Mucosa of descending colon (tissue), 3 donors: ENCODE measurements around the gene IGSF21. TPM values are rescaled to one million over a fixed set of nuclear protein-coding genes. Genes with fewer than 3 reads are reported as not detected.

Experiments used
- ATAC-seq: fragments of 200-7000 bp; cut with Tn5 transposase; one replicate; pipeline ENCODE4 v1.9.1; 2020; ENCODE audit warnings: mild to moderate bottlenecking, moderate library complexity
- DNase-seq, 3 donors: peaks; one replicate each; pipeline ENCODE4 v3.0.0-alpha.2; 2020
- H3K36me3 ChIP-seq: fragments of 200-600 bp; one replicate; pipeline ENCODE4 v1.8.0; 2021; ENCODE audit warnings: low read depth, mild to moderate bottlenecking
- H3K4me1 ChIP-seq: fragments of 200-600 bp; one replicate; pipeline ENCODE4 v1.8.0; 2021; ENCODE audit warnings: low read depth, mild to moderate bottlenecking
- H3K4me3 ChIP-seq: fragments of 200-600 bp; one replicate; pipeline ENCODE4 v1.8.0; 2021; ENCODE audit warnings: mild to moderate bottlenecking
- H3K9me3 ChIP-seq: fragments of 200-600 bp; one replicate; pipeline ENCODE4 v1.8.0; 2021; ENCODE audit warnings: mild to moderate bottlenecking
- CTCF ChIP-seq: fragments of 200-600 bp; IDR thresholded peaks from one replicate; pipeline ENCODE4 v1.8.0; 2022; ENCODE audit warnings: antibody characterized with exemption, mild to moderate bottlenecking
- intact Hi-C, 2 donors: fragments of 100-400 bp; cut with DNase I in 1 of 2; cut with micrococcal nuclease in 1 of 2; formaldehyde crosslinking; loops; one replicate each; pipeline versions ENCODE4 v1.11.0 to v1.11.1; 2022; cut with DNase I, micrococcal nuclease
- total RNA-seq, 3 donors: library from RNA; stranded (reverse); fragmentation: NEBNext Ultra II Directional in 2 of 3; extraction: Animal tissue kit (Norgen Biotek cat#: 25700) in 2 of 3; gene quantifications; one replicate each; pipeline versions ENCODE4 v1.2.1 to v1.2.4, GENCODE V29; 2021 to 2023
- donor health status: DM: no; HTN: no; CAD: no; lungs with moderate emphysema.
- donor health status: DM: no; HTN: no; CAD: no.
- donor health status: DM: no; HTN: yes; CAD: no.

Gene IGSF21
- total RNA-seq, 3 donors from 2014 or later, result 0.70 to 1.4 (median 0.96) TPM

GRCh38 chr1:18253093-18253492 lies 145.5 kb downstream of the IGSF21 start:
- ATAC-seq (no peak), DNase-seq (no peak)
- no peak overlapping the region for H3K4me3 ChIP-seq
- H3K36me3 ChIP-seq, result no peaks in the 10 kb centered on the region
- H3K4me1 ChIP-seq, result no peaks in the 10 kb centered on the region
- intact Hi-C loops, result no loop called here
- TF ChIP-seq CTCF, result no peak
- no peaks in the 10 kb centered on the region for H3K9me3 ChIP-seq

- TF ChIP-seq CTCF, result no peak
- intact Hi-C loops, result no loop called here
- DNase-seq (peak in 2 of 3 donors; percentile 62 to 82), ATAC-seq (peak; percentile 66)
- H3K9me3 ChIP-seq, result no peaks in the 10 kb centered on the region
- no peaks in the 10 kb centered on the region for H3K4me1 ChIP-seq
- no peak overlapping the region for H3K4me3 ChIP-seq
- no peaks in the 10 kb centered on the region for H3K36me3 ChIP-seq
These were observed 149.0 kb downstream of the IGSF21 start for GRCh38 chr1:18256282-18257235.

- Histone ChIP-seq H3K4me1 (no peaks in the 10 kb centered on the region), H3K9me3 (no peaks in the 10 kb centered on the region), H3K36me3 (no peaks in the 10 kb centered on the region), H3K4me3 (no peak overlapping the region)
- no peak for TF ChIP-seq CTCF
- intact Hi-C loops, result no loop called here
- DNase-seq (no peak), ATAC-seq (no peak)
These were observed 150.2 kb downstream of the IGSF21 start for GRCh38 chr1:18257778-18258177.

GRCh38 chr1:18261891-18262290 lies 154.3 kb downstream of the IGSF21 start:
- no peak overlapping the region for H3K4me3 ChIP-seq
- no peak for ATAC-seq
- TF ChIP-seq CTCF, result no peak
- H3K36me3 ChIP-seq, result no peaks in the 10 kb centered on the region
- H3K9me3 ChIP-seq, result no peaks in the 10 kb centered on the region
- H3K4me1 ChIP-seq, result no peaks in the 10 kb centered on the region
- intact Hi-C loops, result no loop called here
- DNase-seq, result no peak

GRCh38 chr1:18262726-18263125 lies 155.1 kb downstream of the IGSF21 start:
- no peak for ATAC-seq
- H3K9me3 ChIP-seq, result no peaks in the 10 kb centered on the region

More at GRCh38 chr1:18262726-18263125, 155.1 kb downstream of the IGSF21 start:
- TF ChIP-seq CTCF, result no peak
- DNase-seq, result no peak
- Histone ChIP-seq H3K4me3 (no peak overlapping the region), H3K36me3 (no peaks in the 10 kb centered on the region), H3K4me1 (no peaks in the 10 kb centered on the region)
- intact Hi-C loops, result no loop called here
